GM15510 (cell line): ENCODE data around the gene MAP7.

ENCODE experiments used
- POLR2A ChIP-seq: IDR thresholded peaks from 3 replicates; pipeline ENCODE4 v1.6.1; 2011; ENCODE audit warnings: borderline replicate concordance; ENCODE audit not compliant: insufficient read length; ENCODE audit errors: extremely low read depth

The MAP7 gene

DNA sequence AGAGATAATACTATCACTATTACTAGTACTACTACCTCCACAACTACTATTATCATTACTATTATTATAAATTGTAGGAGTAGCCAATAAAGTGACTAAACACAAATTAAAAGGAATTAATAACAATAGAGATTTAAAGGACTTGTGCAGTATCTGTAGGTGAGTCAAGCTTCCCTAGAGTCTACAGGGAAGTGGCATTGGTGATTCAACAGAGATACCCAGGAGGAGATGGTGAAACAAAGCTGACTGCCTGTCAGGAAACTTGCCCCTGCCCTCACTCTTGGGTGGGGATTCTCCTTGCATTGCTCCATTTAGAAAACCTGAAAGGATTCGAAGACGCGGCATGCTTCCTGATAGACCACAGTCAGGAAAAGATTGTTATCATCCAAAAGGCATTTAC lies 237.2 kb downstream of the MAP7 start:
- TF ChIP-seq POLR2A, result no peak

DNA sequence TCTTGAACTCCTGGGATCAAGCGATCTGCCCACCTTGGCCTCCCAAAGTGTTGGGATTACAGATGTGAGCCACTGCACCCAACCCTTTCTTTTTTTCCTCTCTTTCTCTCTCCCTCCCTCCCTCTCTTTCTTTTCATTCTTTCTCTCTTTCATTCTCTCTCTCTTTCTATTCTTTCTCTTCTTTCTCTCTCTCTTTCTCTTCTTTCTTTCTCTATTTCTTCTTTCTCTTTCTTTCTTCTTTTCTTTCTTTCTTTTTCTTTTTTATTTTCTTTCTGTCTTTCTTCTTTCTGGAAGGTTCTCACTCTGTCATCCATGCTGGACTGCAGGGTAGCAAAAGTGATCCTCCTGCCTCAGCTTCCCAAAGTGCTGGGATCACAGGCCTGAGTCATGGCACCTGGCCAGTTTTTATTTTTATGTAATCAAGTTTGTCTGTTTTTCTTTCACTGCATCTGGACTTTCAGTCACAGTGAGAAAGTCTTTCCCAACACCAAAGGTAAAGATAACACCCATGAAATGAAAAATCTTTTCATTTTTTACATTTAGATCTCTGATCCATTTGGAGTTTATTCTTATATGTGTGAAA lies 240.4 kb downstream of the MAP7 start:
- no peak for TF ChIP-seq POLR2A

DNA sequence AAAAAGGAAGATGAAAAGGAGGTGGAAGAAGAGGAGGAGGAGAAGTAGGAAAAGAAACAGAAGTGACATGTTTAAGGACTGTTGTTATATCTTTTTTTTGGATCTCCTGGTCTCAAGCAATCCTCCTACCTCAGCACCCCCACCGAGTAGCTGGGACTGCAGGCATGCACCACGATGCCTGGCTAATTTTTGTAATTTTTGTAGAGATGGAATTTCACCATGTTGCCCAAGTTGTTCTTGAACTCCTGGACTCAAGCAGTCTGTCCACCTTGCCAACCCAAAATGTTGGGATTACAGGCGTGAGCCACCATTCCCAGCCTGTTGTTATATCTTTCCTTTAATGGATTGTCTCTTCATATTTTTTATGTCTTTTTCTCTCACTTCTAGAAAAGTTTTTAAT lies 241.1 kb downstream of the MAP7 start:
- no peak for TF ChIP-seq POLR2A

DNA sequence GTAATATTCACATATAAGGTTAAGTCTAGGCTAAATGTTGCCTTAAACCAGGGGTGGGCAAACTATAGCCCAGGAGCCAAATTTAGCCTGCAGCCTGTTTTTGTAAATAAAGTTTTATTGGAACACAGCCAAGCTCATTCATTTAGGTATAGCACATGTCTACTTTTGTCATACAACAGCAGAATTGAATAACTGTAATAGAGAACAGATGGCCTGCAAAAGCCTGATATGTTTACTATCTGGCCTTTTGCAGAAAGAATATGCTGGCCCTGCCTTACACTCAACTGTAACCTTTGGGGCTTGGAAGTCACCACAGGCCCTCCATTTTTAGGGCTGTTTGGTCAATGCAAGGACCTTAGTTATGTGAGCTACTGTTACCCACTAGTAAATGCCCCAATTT lies 242.9 kb downstream of the MAP7 start:
- no peak for TF ChIP-seq POLR2A

DNA sequence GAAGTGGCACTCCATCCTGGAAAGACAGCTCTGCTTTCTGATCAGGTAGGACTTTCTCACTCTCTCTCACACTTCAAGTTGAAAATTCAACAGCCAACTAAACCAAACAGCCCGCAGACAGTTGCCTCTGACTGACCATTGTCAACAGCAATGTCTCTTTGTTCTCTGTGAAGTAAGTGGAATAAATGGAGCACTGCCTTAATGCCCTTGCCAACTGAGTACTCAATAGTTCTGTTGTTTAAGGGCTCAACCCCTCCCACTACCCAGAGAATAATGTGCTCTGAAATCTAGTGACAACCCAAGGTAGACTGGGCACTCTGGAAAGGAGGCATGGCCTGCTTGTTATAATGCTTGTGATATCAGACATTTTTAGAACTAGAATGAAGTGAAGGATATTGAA lies 243.8 kb downstream of the MAP7 start:
- no peak for TF ChIP-seq POLR2A

DNA sequence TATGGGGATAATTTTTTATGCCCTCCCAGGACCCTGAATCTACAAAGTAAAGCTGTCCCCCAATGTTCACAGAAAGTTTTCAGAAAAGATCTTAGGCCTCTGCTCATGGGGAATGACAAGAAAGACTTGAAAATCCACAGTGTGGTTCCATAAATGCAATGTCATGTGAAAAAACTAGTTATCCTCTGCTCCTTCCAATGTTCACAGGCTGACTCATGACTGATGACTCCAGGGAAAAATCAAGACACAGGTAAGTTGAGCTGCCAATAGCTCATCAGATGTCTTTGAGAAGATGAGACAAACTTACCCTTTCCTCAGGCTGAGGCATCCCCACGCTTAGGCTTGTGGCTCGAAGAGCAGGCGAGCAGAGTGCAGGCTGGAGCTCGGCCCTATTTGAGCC lies 245.8 kb downstream of the MAP7 start:
- no peak for TF ChIP-seq POLR2A

DNA sequence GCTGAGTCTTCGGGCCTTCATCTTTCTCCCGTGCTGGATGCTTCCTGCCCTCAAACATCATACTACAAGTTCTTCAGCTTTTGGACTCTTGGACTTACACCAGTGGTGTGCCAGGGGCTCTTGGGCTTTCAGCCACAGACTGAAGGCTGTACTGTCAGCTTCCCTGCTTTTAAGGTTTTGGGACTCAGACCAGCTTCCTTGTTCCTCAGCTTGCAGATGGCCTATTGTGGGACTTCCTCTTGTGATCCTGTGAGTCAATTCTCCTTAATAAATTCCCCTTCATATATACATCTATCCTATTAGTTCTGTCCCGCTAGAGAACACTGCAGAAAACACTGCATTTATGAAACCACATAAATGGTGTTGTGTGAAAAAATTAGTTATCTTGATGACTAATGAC lies 246.7 kb downstream of the MAP7 start:
- TF ChIP-seq POLR2A, result no peak

DNA sequence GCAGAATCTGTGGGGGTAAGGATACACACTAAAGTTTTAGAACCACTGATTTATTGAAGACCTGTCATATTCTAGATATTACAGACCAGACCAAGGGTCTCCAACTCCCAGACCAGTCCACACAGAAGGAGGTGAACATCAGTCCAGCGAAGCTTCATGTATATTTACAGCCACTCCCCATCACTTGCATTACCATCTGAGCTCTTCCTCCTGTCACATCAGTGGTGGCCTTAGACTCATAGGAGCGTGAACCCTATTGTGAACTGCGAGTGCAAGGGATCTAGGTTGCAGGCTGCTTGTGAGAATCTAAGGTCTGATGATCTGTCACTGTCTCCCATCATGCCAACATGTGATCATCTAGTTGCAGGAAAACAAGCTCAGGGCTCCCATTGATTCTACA lies 255.6 kb downstream of the MAP7 start:
- TF ChIP-seq POLR2A, result no peak
